ENCODE measurements around the gene LIMCH1.

DNA sequence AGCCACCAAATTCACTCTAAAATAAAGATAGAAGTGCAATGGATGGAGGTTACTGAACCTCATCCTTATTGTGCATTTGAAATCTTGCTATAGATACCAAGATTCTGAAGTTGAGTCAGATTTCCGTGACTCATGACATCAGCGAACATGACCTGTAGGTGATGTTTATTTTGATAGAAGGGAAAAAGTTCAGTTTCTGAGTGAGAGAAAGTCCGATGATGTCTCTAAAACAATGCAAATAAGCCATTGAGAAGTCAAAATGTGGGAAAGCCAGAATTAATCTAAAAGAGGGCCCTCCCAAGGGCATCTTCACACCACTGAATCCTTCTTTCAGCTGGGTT, 190.6 kb downstream of the LIMCH1 start:
- TF ChIP-seq GATA3 (IDR thresholded peaks at IDR 0.05; ENCODE audit: low read depth, low read length) (no peak), GATA2 (IDR thresholded peaks at IDR 0.05; ENCODE audit: low read depth, low read length) (no peak)

Measured in SH-SY5Y (cell line).